Measurements from ENCODE around the gene CSF3R. TPM values are rescaled to one million over a fixed set of nuclear protein-coding genes. Genes with fewer than 3 reads are reported as not detected.

The CSF3R gene
- total RNA-seq, 1 experiment from 2014 or later, result 0.26 TPM

DNA sequence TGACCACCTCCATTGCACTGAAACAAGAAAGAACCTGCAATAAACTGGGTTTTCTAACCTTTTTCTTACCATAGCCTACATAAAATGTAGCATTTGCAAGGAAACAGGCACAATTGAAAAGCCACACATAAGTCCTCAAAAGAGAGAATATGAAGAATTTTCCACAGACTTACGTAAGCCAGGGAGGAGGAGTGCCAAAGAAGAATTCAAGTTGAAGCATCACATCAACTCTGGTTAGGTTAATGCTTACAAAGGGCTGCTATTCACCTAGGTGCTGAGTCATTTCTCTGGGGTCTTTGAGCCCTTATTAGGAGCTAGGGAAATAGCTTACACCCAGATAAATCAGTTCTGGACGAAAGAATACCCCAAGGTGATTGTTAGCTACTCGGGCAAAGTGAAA, 42.1 kb downstream of the CSF3R start:
- H3K36me3 Mint-ChIP-seq, result no peaks in the 10 kb centered on the region
- DNase-seq (ENCODE audit: low spot score), result no peak
- no peaks in the 10 kb centered on the region for H3K27me3 Mint-ChIP-seq (ENCODE audit: low read depth)
- no peak overlapping the region for H3K4me3 Mint-ChIP-seq
- CTCF ChIA-PET, result interaction anchor here (1.0 to 2.2 kb wide), 3 partner anchors 10 to 98 kb away, joined by 3 to 11 read pairs (median 6); partner anchors contain the start of gene OSCP1
- ATAC-seq, result no peak; the same call in 1 of the 2 replicates
- H3K9me3 Mint-ChIP-seq, result no peaks in the 10 kb centered on the region
- peak overlapping the region; percentile 24; the same call in 1 of the 2 replicates for H3K27ac Mint-ChIP-seq
- peaks cover 13% of the 10 kb centered on the region for H3K4me1 Mint-ChIP-seq
- POLR2A ChIA-PET, result no interaction called here
- TF ChIP-seq KAT7 (CRISPR knock-in tag; IDR thresholded peaks at IDR 0.05; ENCODE audit: borderline replicate concordance) (no peak), TEAD1 (CRISPR knock-in tag; IDR thresholded peaks at IDR 0.05) (no peak), NR1H2 (CRISPR knock-in tag; IDR thresholded peaks at IDR 0.05) (no peak), PRRX2 (CRISPR knock-in tag; IDR thresholded peaks at IDR 0.05) (no peak), ZNF263 (CRISPR knock-in tag; IDR thresholded peaks at IDR 0.05; ENCODE audit: low read depth) (no peak), ZNF138 (CRISPR knock-in tag; conservative IDR thresholded peaks at IDR 0.05) (no peak), E2F1 (CRISPR knock-in tag; IDR thresholded peaks at IDR 0.05) (no peak), NFATC4 (CRISPR knock-in tag; IDR thresholded peaks at IDR 0.05) (no peak), SOX15 (CRISPR knock-in tag; IDR thresholded peaks at IDR 0.05) (no peak)
- TF ChIP-seq, protein P1, sequence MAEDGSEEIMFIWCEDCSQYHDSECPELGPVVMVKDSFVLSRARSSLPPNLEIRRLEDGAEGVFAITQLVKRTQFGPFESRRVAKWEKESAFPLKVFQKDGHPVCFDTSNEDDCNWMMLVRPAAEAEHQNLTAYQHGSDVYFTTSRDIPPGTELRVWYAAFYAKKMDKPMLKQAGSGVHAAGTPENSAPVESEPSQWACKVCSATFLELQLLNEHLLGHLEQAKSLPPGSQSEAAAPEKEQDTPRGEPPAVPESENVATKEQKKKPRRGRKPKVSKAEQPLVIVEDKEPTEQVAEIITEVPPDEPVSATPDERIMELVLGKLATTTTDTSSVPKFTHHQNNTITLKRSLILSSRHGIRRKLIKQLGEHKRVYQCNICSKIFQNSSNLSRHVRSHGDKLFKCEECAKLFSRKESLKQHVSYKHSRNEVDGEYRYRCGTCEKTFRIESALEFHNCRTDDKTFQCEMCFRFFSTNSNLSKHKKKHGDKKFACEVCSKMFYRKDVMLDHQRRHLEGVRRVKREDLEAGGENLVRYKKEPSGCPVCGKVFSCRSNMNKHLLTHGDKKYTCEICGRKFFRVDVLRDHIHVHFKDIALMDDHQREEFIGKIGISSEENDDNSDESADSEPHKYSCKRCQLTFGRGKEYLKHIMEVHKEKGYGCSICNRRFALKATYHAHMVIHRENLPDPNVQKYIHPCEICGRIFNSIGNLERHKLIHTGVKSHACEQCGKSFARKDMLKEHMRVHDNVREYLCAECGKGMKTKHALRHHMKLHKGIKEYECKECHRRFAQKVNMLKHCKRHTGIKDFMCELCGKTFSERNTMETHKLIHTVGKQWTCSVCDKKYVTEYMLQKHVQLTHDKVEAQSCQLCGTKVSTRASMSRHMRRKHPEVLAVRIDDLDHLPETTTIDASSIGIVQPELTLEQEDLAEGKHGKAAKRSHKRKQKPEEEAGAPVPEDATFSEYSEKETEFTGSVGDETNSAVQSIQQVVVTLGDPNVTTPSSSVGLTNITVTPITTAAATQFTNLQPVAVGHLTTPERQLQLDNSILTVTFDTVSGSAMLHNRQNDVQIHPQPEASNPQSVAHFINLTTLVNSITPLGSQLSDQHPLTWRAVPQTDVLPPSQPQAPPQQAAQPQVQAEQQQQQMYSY (CRISPR knock-in tag; IDR thresholded peaks at IDR 0.05), result no peak

- Mint-ChIP-seq H3K4me1 (peaks cover 13% of the 10 kb centered on the region), H3K9me3 (no peaks in the 10 kb centered on the region), H3K36me3 (no peaks in the 10 kb centered on the region), H3K27ac (peak overlapping the region; percentile 24; the same call in 1 of the 2 replicates), H3K27me3 (ENCODE audit: low read depth) (no peaks in the 10 kb centered on the region), H3K4me3 (no peak overlapping the region)
- POLR2A ChIA-PET, result no interaction called here
- CTCF ChIA-PET, result interaction anchor here (1.0 to 2.2 kb wide), 2 partner anchors 11 to 74 kb away, joined by 3 to 11 read pairs; partner anchors contain the start of gene OSCP1
- no peak for TF ChIP-seq TEAD4 (CRISPR knock-in tag; IDR thresholded peaks at IDR 0.05)
- no peak for TF ChIP-seq USF2 (CRISPR knock-in tag; IDR thresholded peaks at IDR 0.05)
- TF ChIP-seq, protein P2, sequence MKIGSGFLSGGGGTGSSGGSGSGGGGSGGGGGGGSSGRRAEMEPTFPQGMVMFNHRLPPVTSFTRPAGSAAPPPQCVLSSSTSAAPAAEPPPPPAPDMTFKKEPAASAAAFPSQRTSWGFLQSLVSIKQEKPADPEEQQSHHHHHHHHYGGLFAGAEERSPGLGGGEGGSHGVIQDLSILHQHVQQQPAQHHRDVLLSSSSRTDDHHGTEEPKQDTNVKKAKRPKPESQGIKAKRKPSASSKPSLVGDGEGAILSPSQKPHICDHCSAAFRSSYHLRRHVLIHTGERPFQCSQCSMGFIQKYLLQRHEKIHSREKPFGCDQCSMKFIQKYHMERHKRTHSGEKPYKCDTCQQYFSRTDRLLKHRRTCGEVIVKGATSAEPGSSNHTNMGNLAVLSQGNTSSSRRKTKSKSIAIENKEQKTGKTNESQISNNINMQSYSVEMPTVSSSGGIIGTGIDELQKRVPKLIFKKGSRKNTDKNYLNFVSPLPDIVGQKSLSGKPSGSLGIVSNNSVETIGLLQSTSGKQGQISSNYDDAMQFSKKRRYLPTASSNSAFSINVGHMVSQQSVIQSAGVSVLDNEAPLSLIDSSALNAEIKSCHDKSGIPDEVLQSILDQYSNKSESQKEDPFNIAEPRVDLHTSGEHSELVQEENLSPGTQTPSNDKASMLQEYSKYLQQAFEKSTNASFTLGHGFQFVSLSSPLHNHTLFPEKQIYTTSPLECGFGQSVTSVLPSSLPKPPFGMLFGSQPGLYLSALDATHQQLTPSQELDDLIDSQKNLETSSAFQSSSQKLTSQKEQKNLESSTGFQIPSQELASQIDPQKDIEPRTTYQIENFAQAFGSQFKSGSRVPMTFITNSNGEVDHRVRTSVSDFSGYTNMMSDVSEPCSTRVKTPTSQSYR (CRISPR knock-in tag; IDR thresholded peaks at IDR 0.05), result no peak
- no peak for TF ChIP-seq NR1H2 (CRISPR knock-in tag; IDR thresholded peaks at IDR 0.05)
- TF ChIP-seq CREB1 (CRISPR knock-in tag; IDR thresholded peaks at IDR 0.05), result no peak
- TF ChIP-seq HMGA2 (CRISPR knock-in tag; IDR thresholded peaks at IDR 0.05), result no peak
- no peak for TF ChIP-seq GRHL2 (CRISPR knock-in tag; IDR thresholded peaks at IDR 0.05; ENCODE audit: insufficient replicate concordance, severe bottlenecking)
- TF ChIP-seq, protein P3, sequence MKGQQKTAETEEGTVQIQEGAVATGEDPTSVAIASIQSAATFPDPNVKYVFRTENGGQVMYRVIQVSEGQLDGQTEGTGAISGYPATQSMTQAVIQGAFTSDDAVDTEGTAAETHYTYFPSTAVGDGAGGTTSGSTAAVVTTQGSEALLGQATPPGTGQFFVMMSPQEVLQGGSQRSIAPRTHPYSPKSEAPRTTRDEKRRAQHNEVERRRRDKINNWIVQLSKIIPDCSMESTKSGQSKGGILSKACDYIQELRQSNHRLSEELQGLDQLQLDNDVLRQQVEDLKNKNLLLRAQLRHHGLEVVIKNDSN (CRISPR knock-in tag; IDR thresholded peaks at IDR 0.05), result no peak
- ATAC-seq, result no peak
- DNase-seq (ENCODE audit: low spot score), result no peak
Measured at GRCh38 chr1:36440044-36440443, 42.7 kb downstream of the CSF3R start.
